ENCODE measurements around the gene WDPCP.
"Not testable (repeated sequence)": the region's sequence is repeated elsewhere in the genome, so short reads cannot be mapped to it uniquely, and the experiment has no call there.

The WDPCP gene

DNA sequence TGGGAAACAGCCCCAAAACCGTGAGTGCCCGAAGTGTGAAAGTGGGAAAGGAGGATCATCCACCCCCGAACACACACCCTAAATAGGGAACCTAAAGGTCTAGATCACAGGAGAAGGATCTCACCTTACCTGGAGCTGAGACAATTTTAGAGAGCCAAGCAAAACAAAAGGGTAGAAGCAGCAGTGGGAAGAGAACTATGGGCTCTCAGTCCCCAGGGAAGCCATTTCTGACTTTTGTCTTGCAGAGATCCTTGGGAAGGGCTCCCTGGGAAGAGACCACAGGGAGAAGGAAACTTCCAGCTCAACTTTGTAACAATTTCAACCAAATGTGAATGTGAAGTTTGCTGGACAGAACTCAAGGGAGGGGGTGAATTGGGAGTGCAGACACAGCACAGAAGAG lies 110.6 kb downstream of the WDPCP start:
- H3K9ac ChIP-seq (ENCODE audit: insufficient read length): no peak overlapping the region
- H3K27ac ChIP-seq: no peak overlapping the region
- H3K4me3 ChIP-seq: no peak overlapping the region
- DNase-seq (ENCODE audit: low read depth, low spot score): no peak
- no peak for TF ChIP-seq FOXP2 (optimal IDR thresholded peaks at IDR 0.05; ENCODE audit: control extremely low read depth, extremely low read length, insufficient read depth)
- no peak for TF ChIP-seq EZH2 (IDR thresholded peaks at IDR 0.05)
- TF ChIP-seq POLR2AphosphoS5 (IDR thresholded peaks at IDR 0.05; ENCODE audit: borderline replicate concordance, low read depth, low read length): no peak
- H3K9me3 ChIP-seq (ENCODE audit: low read depth, low read length): no peaks in the 10 kb centered on the region
- no peaks in the 10 kb centered on the region for H3K36me3 ChIP-seq (ENCODE audit: insufficient read depth, low read length)

DNA sequence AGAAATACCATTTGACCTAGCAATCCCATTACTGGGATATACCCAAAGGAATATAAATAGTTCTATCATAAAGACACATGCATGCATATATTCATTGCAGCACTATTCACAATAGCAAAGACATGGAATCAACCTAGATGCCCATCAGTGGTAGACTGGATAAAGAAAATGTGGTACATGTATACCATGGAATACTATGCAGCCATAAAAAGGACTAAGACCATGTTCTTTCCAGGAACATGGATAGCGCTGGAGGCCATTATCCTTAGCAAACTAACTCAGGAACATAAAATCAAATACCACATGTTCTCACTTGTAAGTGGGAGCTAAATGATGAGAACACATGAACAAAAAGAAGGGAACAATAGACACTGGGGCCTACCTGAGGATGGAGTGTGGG lies 119.0 kb downstream of the WDPCP start:
- not testable (repeated sequence) for H3K36me3 ChIP-seq (ENCODE audit: insufficient read depth, low read length); H3K9me3 ChIP-seq (ENCODE audit: low read depth, low read length); DNase-seq (ENCODE audit: low read depth, low spot score); H3K4me3 ChIP-seq; H3K27ac ChIP-seq; H3K9ac ChIP-seq (ENCODE audit: insufficient read length)

DNA sequence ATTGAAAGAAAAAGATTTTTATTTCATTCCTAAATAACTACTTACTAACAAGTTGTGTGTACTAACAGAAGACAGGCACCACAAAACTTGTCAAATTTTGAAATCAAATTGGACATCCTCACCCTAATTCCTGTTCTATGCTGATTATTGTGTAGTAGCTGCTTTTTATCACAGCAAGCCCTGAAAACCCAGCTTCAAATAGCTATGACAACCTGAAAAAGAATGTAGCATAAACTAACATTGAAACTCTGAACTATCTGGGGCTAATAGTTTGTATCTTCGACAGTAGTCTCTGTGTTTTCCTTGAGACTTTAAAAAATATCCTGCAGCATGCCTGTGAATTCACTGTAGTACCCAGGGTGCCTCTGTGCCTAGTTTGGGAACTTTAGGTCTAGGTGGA lies 122.6 kb downstream of the WDPCP start:
- TF ChIP-seq POLR2AphosphoS5 (IDR thresholded peaks at IDR 0.05; ENCODE audit: borderline replicate concordance, low read depth, low read length) (no peak), EZH2 (IDR thresholded peaks at IDR 0.05) (no peak), FOXP2 (optimal IDR thresholded peaks at IDR 0.05; ENCODE audit: control extremely low read depth, extremely low read length, insufficient read depth) (no peak)
- no peak for DNase-seq (ENCODE audit: low read depth, low spot score)
- no peak overlapping the region for H3K27ac ChIP-seq
- no peaks in the 10 kb centered on the region for H3K9me3 ChIP-seq (ENCODE audit: low read depth, low read length)
- no peak overlapping the region for H3K4me3 ChIP-seq
- H3K36me3 ChIP-seq (ENCODE audit: insufficient read depth, low read length): no peaks in the 10 kb centered on the region
- no peak overlapping the region for H3K9ac ChIP-seq (ENCODE audit: insufficient read length)

DNA sequence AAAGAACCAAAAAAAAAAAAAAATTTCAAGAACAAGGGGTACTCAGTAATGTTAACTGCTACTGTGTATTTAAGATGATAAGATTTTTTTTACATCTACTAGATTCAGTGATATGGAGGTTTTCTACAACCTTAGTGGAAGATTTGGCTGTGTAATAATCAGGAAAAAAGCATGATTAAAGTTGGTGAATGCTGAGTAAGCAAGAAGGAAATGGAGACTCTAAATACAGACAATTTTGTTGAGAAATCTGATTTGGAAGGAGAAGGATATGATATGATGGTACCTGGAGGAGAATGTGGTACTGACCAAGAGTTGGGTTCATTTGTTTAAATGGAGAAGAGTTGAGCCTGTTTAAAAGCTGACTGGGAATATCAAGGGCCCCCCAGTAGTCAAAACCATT lies 125.1 kb downstream of the WDPCP start:
- no peaks in the 10 kb centered on the region for H3K36me3 ChIP-seq (ENCODE audit: insufficient read depth, low read length)
- no peak overlapping the region for H3K4me3 ChIP-seq
- DNase-seq (ENCODE audit: low read depth, low spot score): no peak
- no peak overlapping the region for H3K9ac ChIP-seq (ENCODE audit: insufficient read length)
- TF ChIP-seq EZH2 (IDR thresholded peaks at IDR 0.05): no peak
- TF ChIP-seq FOXP2 (optimal IDR thresholded peaks at IDR 0.05; ENCODE audit: control extremely low read depth, extremely low read length, insufficient read depth): no peak
- no peak for TF ChIP-seq POLR2AphosphoS5 (IDR thresholded peaks at IDR 0.05; ENCODE audit: borderline replicate concordance, low read depth, low read length)
- no peak overlapping the region for H3K27ac ChIP-seq
- H3K9me3 ChIP-seq (ENCODE audit: low read depth, low read length): no peaks in the 10 kb centered on the region

DNA sequence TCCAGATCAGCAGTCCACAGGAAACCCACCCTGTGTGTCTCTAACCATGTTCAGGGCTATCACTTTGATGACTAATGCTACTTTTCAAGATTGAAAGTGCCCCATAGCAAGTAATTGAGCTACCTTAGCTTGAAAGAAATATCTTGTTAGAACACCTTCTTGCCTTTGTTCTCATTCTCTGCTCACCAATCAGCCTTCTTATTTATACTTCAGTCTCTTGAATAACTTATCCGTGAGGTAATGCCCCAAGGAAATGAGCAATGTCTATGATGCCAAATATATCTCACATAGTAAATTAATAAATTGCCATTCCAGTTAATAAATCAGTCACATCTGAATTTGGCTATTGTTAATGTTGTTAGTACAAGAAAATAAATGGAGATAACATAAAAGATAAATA lies 141.6 kb downstream of the WDPCP start:
- Histone ChIP-seq H3K36me3 (ENCODE audit: insufficient read depth, low read length) (no peaks in the 10 kb centered on the region), H3K27ac (no peak overlapping the region), H3K4me3 (no peak overlapping the region), H3K9me3 (ENCODE audit: low read depth, low read length) (no peaks in the 10 kb centered on the region), H3K9ac (ENCODE audit: insufficient read length) (no peak overlapping the region)
- no peak for DNase-seq (ENCODE audit: low read depth, low spot score)
- TF ChIP-seq POLR2AphosphoS5 (IDR thresholded peaks at IDR 0.05; ENCODE audit: borderline replicate concordance, low read depth, low read length) (no peak), EZH2 (IDR thresholded peaks at IDR 0.05) (no peak), FOXP2 (optimal IDR thresholded peaks at IDR 0.05; ENCODE audit: control extremely low read depth, extremely low read length, insufficient read depth) (no peak)

DNA sequence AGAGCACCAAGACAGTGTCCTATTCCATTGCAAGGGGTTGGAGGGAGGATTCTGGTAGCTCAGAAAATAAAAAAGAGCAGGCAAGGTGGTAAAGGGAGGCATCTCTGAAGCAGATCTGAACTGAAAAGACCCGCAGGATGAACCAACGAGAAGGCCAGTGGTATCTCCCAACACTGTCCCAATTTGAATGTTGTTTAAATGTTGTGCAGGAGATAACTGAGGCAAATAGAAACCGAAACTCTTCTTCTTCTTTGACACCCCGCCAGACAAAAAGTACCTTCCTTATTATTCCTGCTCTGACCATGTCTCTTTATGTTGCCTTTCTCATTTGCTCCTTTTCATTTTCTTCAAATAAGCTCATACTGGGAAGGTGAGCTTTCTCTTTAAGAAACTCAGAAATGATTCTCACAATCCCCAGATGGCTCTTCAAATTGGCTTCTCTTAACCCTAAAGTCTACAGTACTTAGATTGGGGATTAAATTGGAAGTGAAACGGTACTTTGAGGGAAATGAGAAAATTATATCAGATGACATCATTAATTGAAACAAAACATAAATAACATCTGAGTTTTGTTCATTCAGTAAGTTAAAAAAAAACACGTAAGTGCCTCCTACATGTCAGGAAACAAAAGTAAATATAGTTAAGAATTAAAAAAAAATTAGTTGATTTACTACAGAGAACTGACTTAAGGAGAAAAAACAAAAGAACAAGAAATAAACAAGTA lies 143.6 kb downstream of the WDPCP start:
- Histone ChIP-seq H3K4me3 (no peak overlapping the region), H3K27ac (no peak overlapping the region), H3K36me3 (ENCODE audit: insufficient read depth, low read length) (no peaks in the 10 kb centered on the region), H3K9ac (ENCODE audit: insufficient read length) (no peak overlapping the region), H3K9me3 (ENCODE audit: low read depth, low read length) (no peaks in the 10 kb centered on the region)
- DNase-seq (ENCODE audit: low read depth, low spot score): no peak
- TF ChIP-seq FOXP2 (optimal IDR thresholded peaks at IDR 0.05; ENCODE audit: control extremely low read depth, extremely low read length, insufficient read depth): no peak
- no peak for TF ChIP-seq POLR2AphosphoS5 (IDR thresholded peaks at IDR 0.05; ENCODE audit: borderline replicate concordance, low read depth, low read length)
- no peak for TF ChIP-seq EZH2 (IDR thresholded peaks at IDR 0.05)

DNA sequence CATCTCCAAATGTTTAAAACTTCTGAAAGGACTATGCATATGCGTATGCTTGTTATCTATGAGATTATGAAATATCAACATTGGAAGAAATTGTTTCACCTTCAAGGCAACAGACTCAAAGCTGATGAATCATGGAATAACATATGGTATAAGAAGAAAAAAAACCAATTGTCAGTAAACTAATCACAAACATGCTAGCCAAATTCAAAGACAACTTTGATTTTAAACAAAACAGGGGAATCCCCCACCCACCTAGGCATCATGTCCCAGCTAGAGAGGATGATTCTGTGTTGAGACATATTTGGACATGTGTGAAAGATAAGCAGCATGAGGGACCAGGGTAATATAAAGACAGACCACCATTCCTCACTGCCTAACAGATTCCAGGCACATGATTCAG lies 147.7 kb downstream of the WDPCP start:
- no peak overlapping the region for H3K9ac ChIP-seq (ENCODE audit: insufficient read length)
- no peaks in the 10 kb centered on the region for H3K36me3 ChIP-seq (ENCODE audit: insufficient read depth, low read length)
- TF ChIP-seq FOXP2 (optimal IDR thresholded peaks at IDR 0.05; ENCODE audit: control extremely low read depth, extremely low read length, insufficient read depth) (no peak), EZH2 (IDR thresholded peaks at IDR 0.05) (no peak), POLR2AphosphoS5 (IDR thresholded peaks at IDR 0.05; ENCODE audit: borderline replicate concordance, low read depth, low read length) (no peak)

DNA sequence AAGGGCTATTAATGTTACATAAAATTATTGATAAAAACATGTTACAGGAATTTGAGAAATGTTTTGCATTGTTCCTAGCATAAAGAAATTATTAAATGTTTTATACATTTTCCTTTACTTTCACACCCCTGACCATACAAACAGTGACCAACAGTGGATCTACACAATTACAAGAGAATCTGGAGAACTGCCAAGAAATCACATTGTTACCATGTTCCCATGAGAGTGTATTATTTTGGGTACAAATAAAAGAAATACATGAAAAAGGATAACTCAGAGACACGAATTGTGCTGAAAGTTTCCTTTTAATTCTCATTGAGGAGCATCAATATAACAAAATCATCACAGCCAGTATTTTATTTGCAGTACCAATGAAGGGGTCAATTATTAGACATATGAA lies 150.1 kb downstream of the WDPCP start:
- no peak for DNase-seq (ENCODE audit: low read depth, low spot score)
- TF ChIP-seq EZH2 (IDR thresholded peaks at IDR 0.05): no peak
- no peak for TF ChIP-seq FOXP2 (optimal IDR thresholded peaks at IDR 0.05; ENCODE audit: control extremely low read depth, extremely low read length, insufficient read depth)
- TF ChIP-seq POLR2AphosphoS5 (IDR thresholded peaks at IDR 0.05; ENCODE audit: borderline replicate concordance, low read depth, low read length): no peak
- Histone ChIP-seq H3K27ac (no peak overlapping the region), H3K9ac (ENCODE audit: insufficient read length) (no peak overlapping the region), H3K36me3 (ENCODE audit: insufficient read depth, low read length) (no peaks in the 10 kb centered on the region), H3K4me3 (no peak overlapping the region), H3K9me3 (ENCODE audit: low read depth, low read length) (no peaks in the 10 kb centered on the region)

More for the DNA sequence above, 147.7 kb downstream of the WDPCP start:
- Histone ChIP-seq H3K4me3 (no peak overlapping the region), H3K9me3 (ENCODE audit: low read depth, low read length) (no peaks in the 10 kb centered on the region), H3K27ac (no peak overlapping the region)
- no peak for DNase-seq (ENCODE audit: low read depth, low spot score)

DNA sequence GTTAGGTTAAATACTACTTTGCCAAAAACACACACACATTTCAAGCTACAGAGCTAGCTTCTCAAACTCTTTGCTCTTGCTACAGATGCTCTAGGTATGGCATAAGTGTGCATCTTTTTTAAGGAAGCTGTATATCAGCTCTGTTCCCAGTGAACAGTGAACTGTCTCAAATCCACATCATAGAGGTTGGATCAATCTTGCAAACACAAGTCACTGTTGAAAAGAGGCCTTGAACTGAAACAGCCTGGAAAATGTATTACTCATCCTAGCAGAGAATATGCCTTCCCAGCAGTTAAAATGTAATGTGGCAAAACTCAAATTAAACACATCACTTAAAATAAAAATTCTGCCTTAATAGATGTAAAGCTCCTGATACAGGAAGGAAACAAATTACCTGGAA lies 151.8 kb downstream of the WDPCP start:
- Histone ChIP-seq H3K36me3 (ENCODE audit: insufficient read depth, low read length) (no peaks in the 10 kb centered on the region), H3K9ac (ENCODE audit: insufficient read length) (no peak overlapping the region)
- DNase-seq (ENCODE audit: low read depth, low spot score): no peak

More for the DNA sequence above, 151.8 kb downstream of the WDPCP start:
- Histone ChIP-seq H3K4me3 (no peak overlapping the region), H3K27ac (no peak overlapping the region), H3K9me3 (ENCODE audit: low read depth, low read length) (no peaks in the 10 kb centered on the region)
- TF ChIP-seq POLR2AphosphoS5 (IDR thresholded peaks at IDR 0.05; ENCODE audit: borderline replicate concordance, low read depth, low read length) (no peak), EZH2 (IDR thresholded peaks at IDR 0.05) (no peak), FOXP2 (optimal IDR thresholded peaks at IDR 0.05; ENCODE audit: control extremely low read depth, extremely low read length, insufficient read depth) (no peak)

Data from SK-N-MC (cell line).